HUES64 (cell line): ENCODE data around the gene IGHMBP2.

Source experiments
- H3K27ac ChIP-seq: 2 replicates; pipeline ENCODE4 v1.7.0; 2013; ENCODE audit warnings: low read depth, low read length, inconsistent platforms
- H3K27me3 ChIP-seq: 2 replicates; pipeline ENCODE4 v1.6.1; 2013; ENCODE audit warnings: mild to moderate bottlenecking, low read length; ENCODE audit not compliant: insufficient read depth
- H3K36me3 ChIP-seq: 2 replicates; pipeline ENCODE4 v1.6.1; 2013; ENCODE audit warnings: mild to moderate bottlenecking, low read length; ENCODE audit not compliant: insufficient read depth
- H3K4me1 ChIP-seq: 2 replicates; pipeline ENCODE4 v1.6.1; 2013; ENCODE audit warnings: mild to moderate bottlenecking, low read length, moderate library complexity; ENCODE audit not compliant: insufficient read depth
- H3K4me3 ChIP-seq: 2 replicates; pipeline ENCODE4 v1.5.1; 2013; ENCODE audit warnings: mild to moderate bottlenecking, low read length, moderate library complexity
- H3K9ac ChIP-seq: 2 replicates; pipeline ENCODE4 v1.6.1; 2013; ENCODE audit warnings: mild to moderate bottlenecking, low read depth, low read length
- H3K9me3 ChIP-seq: 2 replicates; pipeline ENCODE4 v1.6.1; 2013; ENCODE audit warnings: low read depth, low read length; ENCODE audit not compliant: insufficient read depth
- WGBS: fragments of 150-250, 120-280 bp; methylation state at CpG from one replicate; pipeline ENCODE4 v1.1.7; 2013; ENCODE audit warnings: missing lambda C conversion rate; 5-methylcytosine and 5-hydroxymethylcytosine counted together

Gene IGHMBP2

GRCh38 chr11:68935516-68936357 is 32.0 kb downstream of the IGHMBP2 start:
- H3K27ac ChIP-seq = no peak overlapping the region

GRCh38 chr11:68936358-68936636 is 32.6 kb downstream of the IGHMBP2 start:
- Histone ChIP-seq H3K4me1 (no peaks in the 10 kb centered on the region), H3K27me3 (no peaks in the 10 kb centered on the region), H3K9me3 (no peaks in the 10 kb centered on the region), H3K27ac (no peak overlapping the region), H3K4me3 (no peak overlapping the region), H3K9ac (no peak overlapping the region), H3K36me3 (peaks cover 54% of the 10 kb centered on the region)
- 97% methylated on average over 10 of the region's 10 CpGs for whole genome bisulfite sequencing

More at GRCh38 chr11:68935516-68936357, 32.0 kb downstream of the IGHMBP2 start:
- WGBS = 97% methylated on average over 29 of the region's 29 CpGs
- Histone ChIP-seq H3K27me3 (no peaks in the 10 kb centered on the region), H3K36me3 (peaks cover 56% of the 10 kb centered on the region), H3K9me3 (no peaks in the 10 kb centered on the region), H3K4me1 (no peaks in the 10 kb centered on the region), H3K4me3 (no peak overlapping the region), H3K9ac (no peak overlapping the region)

- Histone ChIP-seq H3K4me1 (no peaks in the 10 kb centered on the region), H3K27ac (no peak overlapping the region), H3K9ac (no peak overlapping the region), H3K27me3 (no peaks in the 10 kb centered on the region), H3K9me3 (no peaks in the 10 kb centered on the region), H3K4me3 (no peak overlapping the region), H3K36me3 (peaks cover 54% of the 10 kb centered on the region)
- 94% methylated on average over 29 of the region's 29 CpGs for WGBS
Observed at GRCh38 chr11:68936676-68937620, 33.3 kb downstream of the IGHMBP2 start.

GRCh38 chr11:68938088-68938487 is 34.4 kb downstream of the IGHMBP2 start:
- WGBS = 91% methylated on average over 18 of the region's 18 CpGs
- Histone ChIP-seq H3K9ac (no peak overlapping the region), H3K36me3 (peaks cover 54% of the 10 kb centered on the region), H3K27ac (no peak overlapping the region), H3K4me3 (no peak overlapping the region), H3K27me3 (no peaks in the 10 kb centered on the region), H3K9me3 (no peaks in the 10 kb centered on the region), H3K4me1 (no peaks in the 10 kb centered on the region)

GRCh38 chr11:68938816-68939582 is 35.3 kb downstream of the IGHMBP2 start:
- WGBS = 89% methylated on average over 17 of the region's 17 CpGs
- Histone ChIP-seq H3K27ac (no peak overlapping the region), H3K27me3 (no peaks in the 10 kb centered on the region), H3K4me1 (no peaks in the 10 kb centered on the region), H3K9me3 (no peaks in the 10 kb centered on the region), H3K9ac (no peak overlapping the region), H3K4me3 (no peak overlapping the region), H3K36me3 (peaks cover 52% of the 10 kb centered on the region)

- Histone ChIP-seq H3K27ac (no peak overlapping the region), H3K4me3 (no peak overlapping the region), H3K27me3 (no peaks in the 10 kb centered on the region), H3K4me1 (no peaks in the 10 kb centered on the region), H3K9ac (no peak overlapping the region), H3K36me3 (peaks cover 44% of the 10 kb centered on the region), H3K9me3 (no peaks in the 10 kb centered on the region)
- WGBS = 91% methylated on average over 33 of the region's 33 CpGs
Observed at GRCh38 chr11:68939583-68940555, 36.2 kb downstream of the IGHMBP2 start.

GRCh38 chr11:68940651-68941323 is 37.1 kb downstream of the IGHMBP2 start:
- no peaks in the 10 kb centered on the region for H3K9me3 ChIP-seq
- no peaks in the 10 kb centered on the region for H3K4me1 ChIP-seq
- 93% methylated on average over 20 of the region's 20 CpGs for WGBS
- no peak overlapping the region for H3K27ac ChIP-seq
- H3K27me3 ChIP-seq = no peaks in the 10 kb centered on the region
- no peak overlapping the region for H3K9ac ChIP-seq
- H3K36me3 ChIP-seq = peaks cover 35% of the 10 kb centered on the region
- H3K4me3 ChIP-seq = no peak overlapping the region

GRCh38 chr11:68941324-68942094 is 37.8 kb downstream of the IGHMBP2 start:
- Histone ChIP-seq H3K4me3 (no peak overlapping the region), H3K4me1 (no peaks in the 10 kb centered on the region), H3K9me3 (no peaks in the 10 kb centered on the region), H3K36me3 (peaks cover 28% of the 10 kb centered on the region), H3K27me3 (no peaks in the 10 kb centered on the region), H3K9ac (no peak overlapping the region), H3K27ac (no peak overlapping the region)
- 93% methylated on average over 18 of the region's 18 CpGs for WGBS

- Histone ChIP-seq H3K9me3 (no peaks in the 10 kb centered on the region), H3K27ac (no peak overlapping the region), H3K27me3 (no peaks in the 10 kb centered on the region), H3K4me3 (no peak overlapping the region), H3K9ac (no peak overlapping the region), H3K4me1 (no peaks in the 10 kb centered on the region), H3K36me3 (peaks cover 21% of the 10 kb centered on the region)
- WGBS = 85% methylated on average over 11 of the region's 11 CpGs
Observed at GRCh38 chr11:68942095-68942620, 38.5 kb downstream of the IGHMBP2 start.
